ENCODE measurements around the gene SCN5A. TPM values are rescaled to one million over a fixed set of nuclear protein-coding genes. Genes with fewer than 3 reads are reported as not detected.

SCN5A gene
- total and polyA plus RNA-seq, 2 experiments from 2014 or later, result 0.97 to 1.3 TPM

- Histone ChIP-seq H2AFZ (no peak overlapping the region), H3K27ac (no peak overlapping the region), H3K4me2 (no peak overlapping the region), H3K36me3 (replicated peaks; ENCODE audit: insufficient read depth, low read depth) (no peaks in the 10 kb centered on the region), H3K9me2 (replicated peaks; ENCODE audit: insufficient read depth) (no peaks in the 10 kb centered on the region), H4K20me1 (ENCODE audit: insufficient read depth, poor library complexity, severe bottlenecking) (no peaks in the 10 kb centered on the region), H3K27me3 (no peaks in the 10 kb centered on the region), H3K4me1 (ENCODE audit: insufficient read depth) (no peaks in the 10 kb centered on the region), H3K79me2 (no peaks in the 10 kb centered on the region), H3K4me3 (no peak overlapping the region), H3K9me3 (ENCODE audit: low read depth) (no peaks in the 10 kb centered on the region)
- WGBS (ENCODE audit: low lambda C conversion rate, missing lambda C conversion rate), result 95% methylated on average over 7 of the region's 7 CpGs
- no peak for TF ChIP-seq CTCF (IDR thresholded peaks at IDR 0.05; ENCODE audit: poor library complexity)
- TF ChIP-seq EZH2 (IDR thresholded peaks at IDR 0.05; ENCODE audit: borderline replicate concordance), result no peak
- TF ChIP-seq EZH2phosphoT487 (IDR thresholded peaks at IDR 0.05; ENCODE audit: low read depth, severe bottlenecking, unreplicated experiment), result no peak
- DNase-seq (ENCODE audit: low spot score), result no peak
Measured at GRCh38 chr3:38605981-38606380, 43.5 kb downstream of the SCN5A start.

GRCh38 chr3:38604246-38604645 lies 45.2 kb downstream of the SCN5A start:
- no peak overlapping the region for H3K27ac ChIP-seq
- no peaks in the 10 kb centered on the region for H3K9me3 ChIP-seq (ENCODE audit: low read depth)
- H3K9me2 ChIP-seq (replicated peaks; ENCODE audit: insufficient read depth), result no peaks in the 10 kb centered on the region
- H3K4me2 ChIP-seq, result no peak overlapping the region
- no peaks in the 10 kb centered on the region for H3K79me2 ChIP-seq
- H3K27me3 ChIP-seq, result no peaks in the 10 kb centered on the region
- no peak overlapping the region for H3K4me3 ChIP-seq
- H2AFZ ChIP-seq, result no peak overlapping the region
- DNase-seq (ENCODE audit: low spot score), result no peak
- TF ChIP-seq EZH2phosphoT487 (IDR thresholded peaks at IDR 0.05; ENCODE audit: low read depth, severe bottlenecking, unreplicated experiment) (no peak), CTCF (IDR thresholded peaks at IDR 0.05; ENCODE audit: poor library complexity) (no peak), EZH2 (IDR thresholded peaks at IDR 0.05; ENCODE audit: borderline replicate concordance) (no peak)
- no peaks in the 10 kb centered on the region for H4K20me1 ChIP-seq (ENCODE audit: insufficient read depth, poor library complexity, severe bottlenecking)
- no peaks in the 10 kb centered on the region for H3K36me3 ChIP-seq (replicated peaks; ENCODE audit: insufficient read depth, low read depth)
- WGBS (ENCODE audit: low lambda C conversion rate, missing lambda C conversion rate), result 96% methylated on average over 6 of the region's 6 CpGs
- H3K4me1 ChIP-seq (ENCODE audit: insufficient read depth), result no peaks in the 10 kb centered on the region

- no peaks in the 10 kb centered on the region for H3K79me2 ChIP-seq
- no peak overlapping the region for H2AFZ ChIP-seq
- no peaks in the 10 kb centered on the region for H3K36me3 ChIP-seq (replicated peaks; ENCODE audit: insufficient read depth, low read depth)
- no peak overlapping the region for H3K4me3 ChIP-seq
- TF ChIP-seq EZH2 (IDR thresholded peaks at IDR 0.05; ENCODE audit: borderline replicate concordance) (no peak), CTCF (IDR thresholded peaks at IDR 0.05; ENCODE audit: poor library complexity) (no peak), EZH2phosphoT487 (IDR thresholded peaks at IDR 0.05; ENCODE audit: low read depth, severe bottlenecking, unreplicated experiment) (no peak)
- DNase-seq (ENCODE audit: low spot score), result no peak
- WGBS (ENCODE audit: low lambda C conversion rate, missing lambda C conversion rate), result 96% methylated on average over 16 of the region's 16 CpGs
- H3K27ac ChIP-seq, result no peak overlapping the region
- H4K20me1 ChIP-seq (ENCODE audit: insufficient read depth, poor library complexity, severe bottlenecking), result no peaks in the 10 kb centered on the region
- no peak overlapping the region for H3K4me2 ChIP-seq
- no peaks in the 10 kb centered on the region for H3K9me2 ChIP-seq (replicated peaks; ENCODE audit: insufficient read depth)
- no peaks in the 10 kb centered on the region for H3K27me3 ChIP-seq
- H3K4me1 ChIP-seq (ENCODE audit: insufficient read depth), result no peaks in the 10 kb centered on the region
- H3K9me3 ChIP-seq (ENCODE audit: low read depth), result no peaks in the 10 kb centered on the region
Measured at GRCh38 chr3:38603731-38604131, 45.8 kb downstream of the SCN5A start.

Measured in hepatocyte (in vitro differentiated cells).